DND-41 (cell line): ENCODE results near the gene ADGRA3.

Source experiments
- EZH2 ChIP-seq: IDR thresholded peaks from 3 replicates; pipeline ENCODE4 v1.6.1; 2012; ENCODE audit warnings: borderline replicate concordance, low read depth, mild to moderate bottlenecking, moderate library complexity, low read length, inconsistent platforms; ENCODE audit not compliant: severe bottlenecking
- TF ChIP-seq, protein P1 (sequence below): IDR thresholded peaks from 2 replicates; pipeline ENCODE4 v1.5.1; 2012; ENCODE audit warnings: borderline replicate concordance, low read length, moderate library complexity, mild to moderate bottlenecking; ENCODE audit not compliant: poor library complexity, severe bottlenecking; ENCODE audit errors: extremely low read depth

DNA sequence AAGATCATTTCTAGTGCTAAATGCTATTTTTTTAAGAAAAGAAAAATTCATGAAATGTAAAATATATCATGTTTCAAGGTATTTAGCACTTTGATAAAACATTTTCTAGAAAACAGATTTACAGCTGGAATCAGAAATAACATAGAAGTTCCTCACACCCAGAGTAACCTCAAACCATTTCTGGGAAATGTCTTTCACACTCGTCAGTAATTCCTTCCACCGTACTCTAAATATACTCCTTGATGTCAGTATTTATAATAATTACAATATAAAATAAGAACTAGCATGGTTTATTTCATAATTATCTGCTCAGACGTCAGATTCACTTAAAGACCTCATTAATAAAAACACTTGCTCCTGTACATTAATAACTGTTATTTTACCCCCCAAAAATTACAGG, 103.9 kb downstream of the ADGRA3 start:
- TF ChIP-seq, protein P1, sequence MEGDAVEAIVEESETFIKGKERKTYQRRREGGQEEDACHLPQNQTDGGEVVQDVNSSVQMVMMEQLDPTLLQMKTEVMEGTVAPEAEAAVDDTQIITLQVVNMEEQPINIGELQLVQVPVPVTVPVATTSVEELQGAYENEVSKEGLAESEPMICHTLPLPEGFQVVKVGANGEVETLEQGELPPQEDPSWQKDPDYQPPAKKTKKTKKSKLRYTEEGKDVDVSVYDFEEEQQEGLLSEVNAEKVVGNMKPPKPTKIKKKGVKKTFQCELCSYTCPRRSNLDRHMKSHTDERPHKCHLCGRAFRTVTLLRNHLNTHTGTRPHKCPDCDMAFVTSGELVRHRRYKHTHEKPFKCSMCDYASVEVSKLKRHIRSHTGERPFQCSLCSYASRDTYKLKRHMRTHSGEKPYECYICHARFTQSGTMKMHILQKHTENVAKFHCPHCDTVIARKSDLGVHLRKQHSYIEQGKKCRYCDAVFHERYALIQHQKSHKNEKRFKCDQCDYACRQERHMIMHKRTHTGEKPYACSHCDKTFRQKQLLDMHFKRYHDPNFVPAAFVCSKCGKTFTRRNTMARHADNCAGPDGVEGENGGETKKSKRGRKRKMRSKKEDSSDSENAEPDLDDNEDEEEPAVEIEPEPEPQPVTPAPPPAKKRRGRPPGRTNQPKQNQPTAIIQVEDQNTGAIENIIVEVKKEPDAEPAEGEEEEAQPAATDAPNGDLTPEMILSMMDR, result no peak
- TF ChIP-seq EZH2, result no peak
